Ishikawa (cell line): ENCODE results near the gene TIE1.

Experiments
- EGR1 ChIP-seq: IDR thresholded peaks from 2 replicates; pipeline ENCODE4 v1.6.1; 2012
- EP300 ChIP-seq: IDR thresholded peaks from 2 replicates; pipeline ENCODE4 v1.6.1; 2012; ENCODE audit warnings: borderline replicate concordance
- MAX ChIP-seq: IDR thresholded peaks from 2 replicates; pipeline ENCODE4 v1.6.1; 2012
- NFIC ChIP-seq: IDR thresholded peaks from 2 replicates; pipeline ENCODE4 v1.6.1; 2012
- RAD21 ChIP-seq: IDR thresholded peaks from 2 replicates; pipeline ENCODE4 v1.6.1; 2012; ENCODE audit warnings: low read depth
- TEAD4 ChIP-seq: IDR thresholded peaks from 2 replicates; pipeline ENCODE4 v1.6.1; 2012
- YY1 ChIP-seq: IDR thresholded peaks from 2 replicates; pipeline ENCODE4 v1.6.1; 2012; ENCODE audit warnings: low read depth

- no peak for TF ChIP-seq RAD21
- TF ChIP-seq NFIC: no peak
- TF ChIP-seq YY1: no peak
- no peak for TF ChIP-seq EP300
- TF ChIP-seq EGR1: no peak
- TF ChIP-seq MAX: no peak
- TF ChIP-seq TEAD4: no peak
Observed at GRCh38 chr1:43331688-43332087, 30.9 kb downstream of the TIE1 start.
